ENCODE data around the gene MMP15. TPM values are rescaled to one million over a fixed set of nuclear protein-coding genes. Genes with fewer than 3 reads are reported as not detected.
A peak's percentile ranks its signal among the peaks of the same experiment; 100 is the strongest.

MMP15 gene
- total and polyA plus RNA-seq, 8 donors, result 25.3 to 63.5 (median 46.3) TPM

DNA sequence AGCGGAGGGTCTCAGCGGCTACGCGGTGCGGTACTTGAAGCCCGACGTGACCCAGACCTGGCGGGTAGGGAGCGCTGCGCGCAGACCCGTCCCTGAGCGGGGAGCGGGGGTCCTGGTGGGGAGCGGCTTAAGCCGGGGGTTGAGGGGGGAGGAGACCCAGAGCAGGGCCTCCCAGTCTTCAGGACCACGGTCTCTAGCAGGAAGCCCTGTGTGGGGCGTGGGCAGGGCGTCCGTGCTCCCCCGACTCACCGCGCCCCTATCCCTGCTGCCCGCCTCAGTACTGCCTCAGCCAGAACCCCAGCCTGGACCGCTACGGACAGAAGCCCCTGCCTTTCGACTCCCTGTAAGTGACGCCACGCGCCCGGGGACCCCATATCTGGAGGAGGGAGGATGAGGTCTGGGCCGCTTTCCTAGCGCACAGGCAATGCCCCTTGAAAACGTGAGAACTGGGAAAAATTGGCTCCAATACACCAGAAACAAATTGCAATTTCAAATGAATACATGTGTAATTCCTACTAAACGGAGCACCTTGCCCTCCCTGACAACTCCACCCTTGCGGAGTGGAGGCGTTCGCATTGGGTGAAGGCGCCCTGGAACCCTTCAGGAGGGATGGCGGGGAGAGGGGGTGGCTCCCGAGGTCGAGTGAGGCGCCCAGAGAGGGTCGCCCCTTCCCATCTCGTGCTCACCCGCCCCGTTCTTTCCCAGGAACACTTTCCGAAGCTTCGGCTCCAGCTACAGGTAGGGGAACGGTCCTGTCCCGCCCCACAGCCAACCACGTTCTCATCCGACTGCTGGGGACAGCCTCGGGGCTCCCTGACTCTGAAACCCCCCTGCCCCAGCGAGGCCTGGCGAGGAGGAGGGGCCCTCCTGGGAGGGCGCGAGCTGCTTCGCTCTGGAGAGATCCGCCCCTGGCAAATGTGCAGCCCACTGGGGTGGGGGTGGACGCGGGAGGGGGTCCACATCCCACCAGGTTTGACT, 40.1 kb upstream of the MMP15 start:
- Histone ChIP-seq H3K36me3 (no peaks in the 10 kb centered on the region), H3K27me3 (peaks cover 0 to 19% of the 10 kb centered on the region in 2 donors), H3K4me3 (peak overlapping the region; percentile 44 to 53), H3K27ac (no peak overlapping the region), H3K9me3 (no peaks in the 10 kb centered on the region), H3K4me1 (peaks cover 11 to 13% of the 10 kb centered on the region in 2 donors)
- intact Hi-C loops (cut with DNase I), result no loop called here
- ATAC-seq, result peak; percentile 58
- DNase-seq, result peak in 2 of 4 donors; percentile 33 to 75
- no peak for TF ChIP-seq CTCF (IDR thresholded peaks at IDR 0.05)

- Histone ChIP-seq H3K4me3 (no peak overlapping the region), H3K4me1 (peaks cover 11 to 13% of the 10 kb centered on the region in 2 donors), H3K27ac (no peak overlapping the region), H3K9me3 (no peaks in the 10 kb centered on the region), H3K36me3 (no peaks in the 10 kb centered on the region), H3K27me3 (peaks cover 0 to 19% of the 10 kb centered on the region in 2 donors)
- intact Hi-C loops (cut with DNase I), result no loop called here
- DNase-seq (peak in 2 of 4 donors; percentile 24 to 30), ATAC-seq (no peak)
- no peak for TF ChIP-seq CTCF (IDR thresholded peaks at IDR 0.05)
Observed at GRCh38 chr16:57986196-57986595, 39.4 kb upstream of the MMP15 start.

GRCh38 chr16:57987441-57988177, 37.9 kb upstream of the MMP15 start:
- H3K27me3 ChIP-seq, result peaks cover 0 to 19% of the 10 kb centered on the region in 2 donors
- H3K9me3 ChIP-seq, result no peaks in the 10 kb centered on the region
- H3K4me3 ChIP-seq, result no peak overlapping the region
- H3K27ac ChIP-seq, result no peak overlapping the region
- intact Hi-C loops (cut with DNase I), result no loop called here
- no peaks in the 10 kb centered on the region for H3K36me3 ChIP-seq
- peaks cover 11 to 13% of the 10 kb centered on the region in 2 donors for H3K4me1 ChIP-seq
- ATAC-seq (no peak), DNase-seq (peak in 2 of 4 donors; percentile 19 to 43)
- TF ChIP-seq CTCF (IDR thresholded peaks at IDR 0.05), result no peak

DNA sequence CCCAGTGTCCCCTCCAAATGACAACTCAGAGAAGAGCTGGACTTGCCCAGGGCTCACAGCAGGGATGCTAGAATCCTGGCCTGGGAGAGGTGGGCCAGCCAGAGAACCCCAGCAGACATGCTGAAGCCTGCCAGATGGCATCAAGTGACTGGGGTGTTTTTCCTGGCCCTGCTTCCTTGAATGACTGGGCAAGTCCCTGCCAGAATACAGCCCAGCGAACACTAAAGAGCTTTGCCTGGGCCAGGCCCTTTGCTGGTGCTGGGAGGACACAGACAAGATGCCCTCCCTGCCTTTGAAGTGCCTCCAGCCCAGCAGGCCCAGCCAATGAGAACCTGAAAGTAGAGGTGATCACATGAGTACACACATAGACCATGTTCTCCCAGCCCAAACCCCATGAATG, 36.6 kb upstream of the MMP15 start:
- DNase-seq, result peak in 2 of 4 donors; percentile 31 to 34
- Histone ChIP-seq H3K4me3 (no peak overlapping the region), H3K4me1 (peaks cover 18 to 24% of the 10 kb centered on the region in 2 donors), H3K27me3 (peaks cover 0 to 19% of the 10 kb centered on the region in 2 donors), H3K27ac (no peak overlapping the region), H3K9me3 (no peaks in the 10 kb centered on the region), H3K36me3 (peaks cover 0 to 1% of the 10 kb centered on the region in 2 donors)
- TF ChIP-seq CTCF (IDR thresholded peaks at IDR 0.05), result no peak
- intact Hi-C loops (cut with DNase I), result no loop called here
- ATAC-seq, result no peak
